CD14-positive monocyte (primary cell): ENCODE results near the gene EXPH5. TPM values are rescaled to one million over a fixed set of nuclear protein-coding genes. Genes with fewer than 3 reads are reported as not detected.

ENCODE experiments used
- DNase-seq, 3 donors: peaks; one replicate each; pipeline ENCODE4 v3.0.0-alpha.2; 2011 to 2022
- H2AFZ ChIP-seq: 2 replicates; pipeline ENCODE4 v1.6.0; 2012; ENCODE audit warnings: mild to moderate bottlenecking, low read depth, low read length, inconsistent platforms; ENCODE audit not compliant: insufficient read depth, poor library complexity, severe bottlenecking
- H3K27ac ChIP-seq, 2 donors: 1 replicate in 1 of 2; 2 replicates in 1 of 2; pipeline ENCODE4 v1.5.1; 2012 to 2013; ENCODE audit warnings: low read length in 2 of 2, control low read depth in 1 of 2, inconsistent platforms in 1 of 2, low read depth in 1 of 2, mild to moderate bottlenecking in 1 of 2
- H3K27me3 ChIP-seq, 2 donors: one replicate each; pipeline versions ENCODE4 v1.6.0 to v1.6.1; 2011 to 2013; ENCODE audit warnings: low read length in 2 of 2; ENCODE audit not compliant: control insufficient read depth in 2 of 2, insufficient read depth in 2 of 2
- H3K36me3 ChIP-seq, 2 donors: replicated peaks in 1 of 2; 1 replicate in 1 of 2; 2 replicates in 1 of 2; pipeline versions ENCODE4 v1.5.1 to v1.6.1; 2012 to 2013; ENCODE audit warnings: low read length in 2 of 2, control low read depth in 1 of 2, inconsistent platforms in 1 of 2, mild to moderate bottlenecking in 1 of 2; ENCODE audit not compliant: insufficient read depth in 2 of 2, control insufficient read depth in 1 of 2
- H3K4me1 ChIP-seq, 2 donors: 1 replicate in 1 of 2; 2 replicates in 1 of 2; pipeline versions ENCODE4 v1.5.1 to v1.6.1; 2012 to 2013; ENCODE audit warnings: low read length in 2 of 2, control low read depth in 1 of 2, inconsistent platforms in 1 of 2, mild to moderate bottlenecking in 1 of 2, moderate library complexity in 1 of 2; ENCODE audit not compliant: insufficient read depth in 2 of 2, control insufficient read depth in 1 of 2
- H3K4me2 ChIP-seq: replicated peaks from 2 replicates; pipeline ENCODE3; 2012; ENCODE audit warnings: low read length, moderate library complexity, mild to moderate bottlenecking; ENCODE audit not compliant: poor library complexity, severe bottlenecking; ENCODE audit errors: extremely low read depth
- H3K4me3 ChIP-seq, 3 experiments: fragments of 200-600 bp in 1 of 3; sonication (generic) in 1 of 3; replicated peaks in 1 of 3; 1 replicate in 2 of 3; 2 replicates in 1 of 3; pipeline ENCODE4 v1.5.1; 2011 to 2013; ENCODE audit warnings: low read length in 3 of 3, mild to moderate bottlenecking in 3 of 3, control low read depth in 2 of 3, low read depth in 2 of 3, inconsistent platforms in 1 of 3, moderate library complexity in 1 of 3
- H3K79me2 ChIP-seq: 2 replicates; pipeline ENCODE4 v1.6.0; 2012; ENCODE audit warnings: mild to moderate bottlenecking, control low read depth, inconsistent platforms, low read length, moderate library complexity; ENCODE audit not compliant: insufficient read depth
- H3K9ac ChIP-seq: 2 replicates; pipeline ENCODE4 v1.6.0; 2017; ENCODE audit warnings: low read length, mild to moderate bottlenecking; ENCODE audit not compliant: insufficient read depth, poor library complexity, severe bottlenecking
- H3K9me3 ChIP-seq, 2 donors: replicated peaks in 1 of 2; 1 replicate in 1 of 2; 2 replicates in 1 of 2; pipeline versions ENCODE4 v1.5.1 to v1.6.1; 2012 to 2013; ENCODE audit warnings: low read length in 2 of 2, control low read depth in 1 of 2; ENCODE audit not compliant: control insufficient read depth in 1 of 2, insufficient read depth in 1 of 2
- H4K20me1 ChIP-seq: 2 replicates; pipeline ENCODE4 v1.6.0; 2012; ENCODE audit warnings: mild to moderate bottlenecking, low read length, control low read depth, moderate library complexity; ENCODE audit not compliant: insufficient read depth
- H3K27ac Mint-ChIP-seq, 7 donors: one replicate each; pipeline ENCODE4 v1.8.0; 2020; ENCODE audit warnings: mild to moderate bottlenecking in 7 of 7, mixed read lengths in 7 of 7, moderate library complexity in 6 of 7, inconsistent platforms in 2 of 7
- H3K27me3 Mint-ChIP-seq, 3 donors: one replicate each; pipeline ENCODE4 v1.8.0; 2021 to 2022; ENCODE audit warnings: low read depth in 3 of 3, mild to moderate bottlenecking in 3 of 3, mixed read lengths in 3 of 3, moderate library complexity in 3 of 3, inconsistent platforms in 1 of 3
- H3K36me3 Mint-ChIP-seq, 2 donors: one replicate each; pipeline ENCODE4 v1.8.0; 2020; ENCODE audit warnings: mixed read lengths in 2 of 2, inconsistent platforms in 1 of 2, mild to moderate bottlenecking in 1 of 2
- H3K4me1 Mint-ChIP-seq: one replicate; pipeline ENCODE4 v1.8.0; 2020; ENCODE audit warnings: mild to moderate bottlenecking, mixed read lengths
- H3K4me3 Mint-ChIP-seq, 2 donors: one replicate each; pipeline ENCODE4 v1.8.0; 2020; ENCODE audit warnings: mild to moderate bottlenecking in 2 of 2, mixed read lengths in 2 of 2, moderate library complexity in 1 of 2
- H3K9me3 Mint-ChIP-seq, 7 donors: one replicate each; pipeline ENCODE4 v1.8.0; 2020 to 2022; ENCODE audit warnings: mixed read lengths in 7 of 7, mild to moderate bottlenecking in 6 of 7, moderate library complexity in 6 of 7, inconsistent platforms in 2 of 7
- CTCF ChIP-seq: fragments of 200-600 bp; IDR thresholded peaks from one replicate; pipeline ENCODE4 v1.8.0; 2022; ENCODE audit warnings: antibody characterized with exemption, mild to moderate bottlenecking
- WGBS: methylation state at CpG from one replicate; pipeline ENCODE4 v1.1.5; 2013; ENCODE audit warnings: missing lambda C conversion rate; ENCODE audit not compliant: insufficient coverage; 5-methylcytosine and 5-hydroxymethylcytosine counted together
- intact Hi-C, 2 donors: fragments of 100-400 bp; cut with micrococcal nuclease; formaldehyde crosslinking; loops; one replicate each; pipeline versions ENCODE4 v1.15.0 to v1.15.1; 2023
- polyA plus RNA-seq, 3 donors: library from polyadenylated mRNA; depleted of rRNA in 1 of 3; unstranded in 2 of 3; stranded (reverse) in 1 of 3; fragments of 300-500 nt in 2 of 3; fragments of >200 nt in 1 of 3; fragmentation: Illumina TruSeq in 2 of 3; gene quantifications; 1 replicate in 2 of 3; 2 replicates in 1 of 3; pipeline ENCODE4 v1.2.3, GENCODE V29; 2012 to 2021

EXPH5 gene
- polyA plus RNA-seq, 3 donors = 0.05 to 0.17 TPM; not detected in 1

DNA sequence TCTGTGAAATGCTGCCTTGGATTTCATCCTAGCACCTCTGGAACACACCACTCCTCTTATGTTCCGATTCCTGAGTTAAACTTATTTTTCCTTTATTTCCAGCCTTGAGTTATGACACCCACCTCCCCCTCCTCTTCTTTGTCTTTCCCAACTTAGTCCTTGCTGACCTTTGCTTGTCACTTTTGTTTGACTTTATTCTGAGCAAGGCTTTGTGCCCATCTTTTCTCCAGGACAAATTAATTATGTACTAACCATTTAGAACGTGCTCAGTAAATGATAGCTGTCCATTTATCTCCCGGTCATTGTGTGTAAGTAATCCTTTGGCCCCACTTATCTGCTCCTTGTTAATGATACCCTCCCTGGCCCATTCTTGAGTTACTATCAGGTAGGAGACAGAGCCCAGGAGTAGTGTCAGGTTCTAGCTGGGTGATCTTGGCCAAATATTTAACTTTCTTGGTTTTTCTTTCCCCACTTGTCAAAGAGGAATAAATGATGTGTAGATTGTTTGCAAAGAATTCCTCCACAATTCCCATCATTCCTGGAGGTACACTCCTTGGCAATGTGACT is 44.2 kb downstream of the EXPH5 start:
- 100% methylated on average over 1 of the region's 3 CpGs for WGBS
- Mint-ChIP-seq H3K4me1 (peaks cover 11% of the 10 kb centered on the region), H3K27ac (no peak overlapping the region), H3K9me3 (no peaks in the 10 kb centered on the region), H3K27me3 (peaks cover 0 to 2% (median 0%) of the 10 kb centered on the region in 3 donors), H3K36me3 (no peaks in the 10 kb centered on the region), H3K4me3 (no peak overlapping the region)
- H3K27me3 ChIP-seq = no peaks in the 10 kb centered on the region
- no peaks in the 10 kb centered on the region for H3K79me2 ChIP-seq
- no peaks in the 10 kb centered on the region for H3K9me3 ChIP-seq
- no peaks in the 10 kb centered on the region for H4K20me1 ChIP-seq
- H3K4me2 ChIP-seq = no peak overlapping the region
- H3K9ac ChIP-seq = no peak overlapping the region
- H3K4me3 ChIP-seq = no peak overlapping the region
- H3K36me3 ChIP-seq = no peaks in the 10 kb centered on the region
- no peak for TF ChIP-seq CTCF
- no peak overlapping the region for H2AFZ ChIP-seq
- H3K4me1 ChIP-seq = peaks cover 0 to 6% of the 10 kb centered on the region in 2 donors
- no peak overlapping the region for H3K27ac ChIP-seq
- no peak for DNase-seq
- intact Hi-C loops = no loop called here

GRCh38 chr11:108545909-108546501 is 47.6 kb downstream of the EXPH5 start:
- Histone ChIP-seq H3K36me3 (no peaks in the 10 kb centered on the region), H3K27ac (no peak overlapping the region), H3K4me2 (no peak overlapping the region), H3K9me3 (no peaks in the 10 kb centered on the region), H4K20me1 (no peaks in the 10 kb centered on the region), H3K79me2 (no peaks in the 10 kb centered on the region), H3K9ac (no peak overlapping the region), H3K27me3 (no peaks in the 10 kb centered on the region), H3K4me1 (peaks cover 0 to 2% of the 10 kb centered on the region in 2 donors), H2AFZ (no peak overlapping the region), H3K4me3 (no peak overlapping the region)
- H3K27ac Mint-ChIP-seq = peak overlapping the region in 2 of 7 donors; percentile 21 to 39
- intact Hi-C loops = no loop called here
- TF ChIP-seq CTCF = no peak
- no peak overlapping the region for H3K4me3 Mint-ChIP-seq
- H3K27me3 Mint-ChIP-seq = peaks cover 0 to 3% (median 2%) of the 10 kb centered on the region in 3 donors
- 80% methylated on average over 5 of the region's 5 CpGs for WGBS
- no peaks in the 10 kb centered on the region for H3K36me3 Mint-ChIP-seq
- DNase-seq = no peak
- H3K4me1 Mint-ChIP-seq = peaks cover 4% of the 10 kb centered on the region
- no peaks in the 10 kb centered on the region for H3K9me3 Mint-ChIP-seq
